H1 (cell line): ENCODE data around the gene RAB36. TPM values are rescaled to one million over a fixed set of nuclear protein-coding genes. Genes with fewer than 3 reads are reported as not detected.

Source experiments
- HDAC6 ChIP-seq: IDR thresholded peaks from one replicate; pipeline ENCODE4 v1.7.1; 2012; ENCODE audit warnings: low read depth, mild to moderate bottlenecking, inconsistent platforms, low read length, moderate library complexity
- RXRA ChIP-seq: IDR thresholded peaks from 2 replicates; pipeline ENCODE4 v1.6.1; 2011; ENCODE audit warnings: low read depth, mild to moderate bottlenecking, low read length, moderate library complexity; ENCODE audit not compliant: insufficient read depth
- SAP30 ChIP-seq: fragments of 300-600 bp; sonication (generic); IDR thresholded peaks from 2 replicates; pipeline ENCODE4 v1.7.1; 2012; ENCODE audit warnings: low read length, moderate library complexity, mild to moderate bottlenecking, inconsistent platforms; ENCODE audit not compliant: insufficient read depth, insufficient replicate concordance
- SP1 ChIP-seq: IDR thresholded peaks from 2 replicates; pipeline ENCODE4 v1.6.1; 2011; ENCODE audit warnings: low read depth, low read length
- ZNF274 ChIP-seq: IDR thresholded peaks from 2 replicates; pipeline ENCODE4 v1.7.0; 2012; ENCODE audit warnings: low read length, borderline replicate concordance; ENCODE audit errors: extremely low read depth
- polyA plus RNA-seq, 7 experiments: library from polyadenylated mRNA; depleted of rRNA in 3 of 7; stranded (reverse) in 5 of 7; unstranded in 2 of 7; fragments of >200 nt in 5 of 7; fragments of 200-250 nt in 2 of 7; gene quantifications; 1 replicate in 5 of 7; 2 replicates in 1 of 7; 4 replicates in 1 of 7; pipeline versions ENCODE4 v1.2.1 to v1.2.3, GENCODE V29; 2011 to 2013; ENCODE audit warnings: missing spikeins in 2 of 7, mixed read lengths in 2 of 7
- total RNA-seq: library from RNA; stranded (reverse); fragmentation: NEBNext Ultra II Directional; extraction: Animal tissue kit (Norgen Biotek cat#: 25700); gene quantifications from 2 replicates; pipeline ENCODE4 v1.2.1, GENCODE V29; 2021
- TF ChIP-seq, protein P1 (sequence below): fragments of 300-600 bp; sonication (generic); IDR thresholded peaks from 2 replicates; pipeline ENCODE4 v1.7.1; 2012; ENCODE audit warnings: low read length, moderate library complexity, mild to moderate bottlenecking, inconsistent platforms; ENCODE audit not compliant: insufficient replicate concordance

The RAB36 gene
- total and polyA plus RNA-seq, 2 of the 8 experiments (the other 6 are each of a cell fraction or from before 2014, with no cell fraction given) = 1.0 to 1.5 TPM

DNA sequence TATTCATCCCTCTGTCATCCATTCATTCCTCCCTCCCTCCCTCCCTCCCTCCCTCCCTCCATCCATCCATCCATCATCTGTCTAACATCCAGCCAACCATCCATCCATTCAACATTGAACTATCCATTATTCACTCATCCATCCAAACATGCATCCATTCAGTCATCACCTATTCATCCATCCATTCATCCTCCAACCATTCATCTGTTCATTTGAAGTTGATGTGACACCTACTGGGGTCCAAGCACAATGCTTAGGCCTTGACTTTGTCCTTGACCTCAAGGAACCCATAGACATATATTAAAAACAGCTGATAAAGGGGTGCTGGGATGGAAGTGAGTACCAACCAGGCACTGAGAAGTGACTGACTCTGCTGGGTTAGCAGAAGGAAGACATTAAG is 61.6 kb downstream of the RAB36 start (continued):
- TF ChIP-seq, protein P1, sequence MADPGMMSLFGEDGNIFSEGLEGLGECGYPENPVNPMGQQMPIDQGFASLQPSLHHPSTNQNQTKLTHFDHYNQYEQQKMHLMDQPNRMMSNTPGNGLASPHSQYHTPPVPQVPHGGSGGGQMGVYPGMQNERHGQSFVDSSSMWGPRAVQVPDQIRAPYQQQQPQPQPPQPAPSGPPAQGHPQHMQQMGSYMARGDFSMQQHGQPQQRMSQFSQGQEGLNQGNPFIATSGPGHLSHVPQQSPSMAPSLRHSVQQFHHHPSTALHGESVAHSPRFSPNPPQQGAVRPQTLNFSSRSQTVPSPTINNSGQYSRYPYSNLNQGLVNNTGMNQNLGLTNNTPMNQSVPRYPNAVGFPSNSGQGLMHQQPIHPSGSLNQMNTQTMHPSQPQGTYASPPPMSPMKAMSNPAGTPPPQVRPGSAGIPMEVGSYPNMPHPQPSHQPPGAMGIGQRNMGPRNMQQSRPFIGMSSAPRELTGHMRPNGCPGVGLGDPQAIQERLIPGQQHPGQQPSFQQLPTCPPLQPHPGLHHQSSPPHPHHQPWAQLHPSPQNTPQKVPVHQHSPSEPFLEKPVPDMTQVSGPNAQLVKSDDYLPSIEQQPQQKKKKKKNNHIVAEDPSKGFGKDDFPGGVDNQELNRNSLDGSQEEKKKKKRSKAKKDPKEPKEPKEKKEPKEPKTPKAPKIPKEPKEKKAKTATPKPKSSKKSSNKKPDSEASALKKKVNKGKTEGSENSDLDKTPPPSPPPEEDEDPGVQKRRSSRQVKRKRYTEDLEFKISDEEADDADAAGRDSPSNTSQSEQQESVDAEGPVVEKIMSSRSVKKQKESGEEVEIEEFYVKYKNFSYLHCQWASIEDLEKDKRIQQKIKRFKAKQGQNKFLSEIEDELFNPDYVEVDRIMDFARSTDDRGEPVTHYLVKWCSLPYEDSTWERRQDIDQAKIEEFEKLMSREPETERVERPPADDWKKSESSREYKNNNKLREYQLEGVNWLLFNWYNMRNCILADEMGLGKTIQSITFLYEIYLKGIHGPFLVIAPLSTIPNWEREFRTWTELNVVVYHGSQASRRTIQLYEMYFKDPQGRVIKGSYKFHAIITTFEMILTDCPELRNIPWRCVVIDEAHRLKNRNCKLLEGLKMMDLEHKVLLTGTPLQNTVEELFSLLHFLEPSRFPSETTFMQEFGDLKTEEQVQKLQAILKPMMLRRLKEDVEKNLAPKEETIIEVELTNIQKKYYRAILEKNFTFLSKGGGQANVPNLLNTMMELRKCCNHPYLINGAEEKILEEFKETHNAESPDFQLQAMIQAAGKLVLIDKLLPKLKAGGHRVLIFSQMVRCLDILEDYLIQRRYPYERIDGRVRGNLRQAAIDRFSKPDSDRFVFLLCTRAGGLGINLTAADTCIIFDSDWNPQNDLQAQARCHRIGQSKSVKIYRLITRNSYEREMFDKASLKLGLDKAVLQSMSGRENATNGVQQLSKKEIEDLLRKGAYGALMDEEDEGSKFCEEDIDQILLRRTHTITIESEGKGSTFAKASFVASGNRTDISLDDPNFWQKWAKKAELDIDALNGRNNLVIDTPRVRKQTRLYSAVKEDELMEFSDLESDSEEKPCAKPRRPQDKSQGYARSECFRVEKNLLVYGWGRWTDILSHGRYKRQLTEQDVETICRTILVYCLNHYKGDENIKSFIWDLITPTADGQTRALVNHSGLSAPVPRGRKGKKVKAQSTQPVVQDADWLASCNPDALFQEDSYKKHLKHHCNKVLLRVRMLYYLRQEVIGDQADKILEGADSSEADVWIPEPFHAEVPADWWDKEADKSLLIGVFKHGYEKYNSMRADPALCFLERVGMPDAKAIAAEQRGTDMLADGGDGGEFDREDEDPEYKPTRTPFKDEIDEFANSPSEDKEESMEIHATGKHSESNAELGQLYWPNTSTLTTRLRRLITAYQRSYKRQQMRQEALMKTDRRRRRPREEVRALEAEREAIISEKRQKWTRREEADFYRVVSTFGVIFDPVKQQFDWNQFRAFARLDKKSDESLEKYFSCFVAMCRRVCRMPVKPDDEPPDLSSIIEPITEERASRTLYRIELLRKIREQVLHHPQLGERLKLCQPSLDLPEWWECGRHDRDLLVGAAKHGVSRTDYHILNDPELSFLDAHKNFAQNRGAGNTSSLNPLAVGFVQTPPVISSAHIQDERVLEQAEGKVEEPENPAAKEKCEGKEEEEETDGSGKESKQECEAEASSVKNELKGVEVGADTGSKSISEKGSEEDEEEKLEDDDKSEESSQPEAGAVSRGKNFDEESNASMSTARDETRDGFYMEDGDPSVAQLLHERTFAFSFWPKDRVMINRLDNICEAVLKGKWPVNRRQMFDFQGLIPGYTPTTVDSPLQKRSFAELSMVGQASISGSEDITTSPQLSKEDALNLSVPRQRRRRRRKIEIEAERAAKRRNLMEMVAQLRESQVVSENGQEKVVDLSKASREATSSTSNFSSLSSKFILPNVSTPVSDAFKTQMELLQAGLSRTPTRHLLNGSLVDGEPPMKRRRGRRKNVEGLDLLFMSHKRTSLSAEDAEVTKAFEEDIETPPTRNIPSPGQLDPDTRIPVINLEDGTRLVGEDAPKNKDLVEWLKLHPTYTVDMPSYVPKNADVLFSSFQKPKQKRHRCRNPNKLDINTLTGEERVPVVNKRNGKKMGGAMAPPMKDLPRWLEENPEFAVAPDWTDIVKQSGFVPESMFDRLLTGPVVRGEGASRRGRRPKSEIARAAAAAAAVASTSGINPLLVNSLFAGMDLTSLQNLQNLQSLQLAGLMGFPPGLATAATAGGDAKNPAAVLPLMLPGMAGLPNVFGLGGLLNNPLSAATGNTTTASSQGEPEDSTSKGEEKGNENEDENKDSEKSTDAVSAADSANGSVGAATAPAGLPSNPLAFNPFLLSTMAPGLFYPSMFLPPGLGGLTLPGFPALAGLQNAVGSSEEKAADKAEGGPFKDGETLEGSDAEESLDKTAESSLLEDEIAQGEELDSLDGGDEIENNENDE = no peak
- TF ChIP-seq SP1 (no peak), RXRA (no peak), ZNF274 (no peak), SAP30 (no peak), HDAC6 (no peak)
